Measurements from ENCODE around the gene MESP2. TPM values are rescaled to one million over a fixed set of nuclear protein-coding genes. Genes with fewer than 3 reads are reported as not detected.
A peak's percentile ranks its signal among the peaks of the same experiment; 100 is the strongest.
"Not testable (repeated sequence)": the region's sequence is repeated elsewhere in the genome, so short reads cannot be mapped to it uniquely, and the experiment has no call there.

Gene MESP2
- total RNA-seq, 1 donor from 2014 or later, result 0.26 TPM

- Histone ChIP-seq H3K27me3 (ENCODE audit: control insufficient read depth, insufficient read depth, low read length) (no peaks in the 10 kb centered on the region), H3K4me3 (ENCODE audit: low read depth, low read length) (no peak overlapping the region), H3K36me3 (ENCODE audit: control insufficient read depth, insufficient read depth, low read length) (no peaks in the 10 kb centered on the region)
- no peak for TF ChIP-seq CTCF (IDR thresholded peaks at IDR 0.05; ENCODE audit: insufficient read depth, low read length, severe bottlenecking)
- FAIRE-seq, result no peak
- no peak for DNase-seq (ENCODE audit: low read depth)
Observed at GRCh38 chr15:89777782-89778380, 1.7 kb downstream of the MESP2 start.

- DNase-seq (ENCODE audit: low read depth) (no peak), FAIRE-seq (no peak)
- Histone ChIP-seq H3K27me3 (ENCODE audit: control insufficient read depth, insufficient read depth, low read length) (no peaks in the 10 kb centered on the region), H3K4me3 (ENCODE audit: low read depth, low read length) (no peak overlapping the region), H3K36me3 (ENCODE audit: control insufficient read depth, insufficient read depth, low read length) (no peaks in the 10 kb centered on the region)
- no peak for TF ChIP-seq CTCF (IDR thresholded peaks at IDR 0.05; ENCODE audit: insufficient read depth, low read length, severe bottlenecking)
Observed at GRCh38 chr15:89778861-89779260, 2.7 kb downstream of the MESP2 start.

GRCh38 chr15:89780601-89781000, 4.5 kb downstream of the MESP2 start:
- no peaks in the 10 kb centered on the region for H3K27me3 ChIP-seq (ENCODE audit: control insufficient read depth, insufficient read depth, low read length)
- FAIRE-seq, result no peak
- H3K36me3 ChIP-seq (ENCODE audit: control insufficient read depth, insufficient read depth, low read length), result no peaks in the 10 kb centered on the region
- DNase-seq (ENCODE audit: low read depth), result no peak
- TF ChIP-seq CTCF (IDR thresholded peaks at IDR 0.05; ENCODE audit: insufficient read depth, low read length, severe bottlenecking), result no peak
- H3K4me3 ChIP-seq (ENCODE audit: low read depth, low read length), result no peak overlapping the region

GRCh38 chr15:89781055-89781454, 4.9 kb downstream of the MESP2 start:
- Histone ChIP-seq H3K4me3 (ENCODE audit: low read depth, low read length) (no peak overlapping the region), H3K27me3 (ENCODE audit: control insufficient read depth, insufficient read depth, low read length) (no peaks in the 10 kb centered on the region), H3K36me3 (ENCODE audit: control insufficient read depth, insufficient read depth, low read length) (no peaks in the 10 kb centered on the region)
- FAIRE-seq (peak; percentile 95), DNase-seq (ENCODE audit: low read depth) (peak; percentile 58)
- no peak for TF ChIP-seq CTCF (IDR thresholded peaks at IDR 0.05; ENCODE audit: insufficient read depth, low read length, severe bottlenecking)

- DNase-seq (ENCODE audit: low read depth), result peak; percentile 92
- Histone ChIP-seq H3K4me3 (ENCODE audit: low read depth, low read length) (no peak overlapping the region), H3K36me3 (ENCODE audit: control insufficient read depth, insufficient read depth, low read length) (no peaks in the 10 kb centered on the region), H3K27me3 (ENCODE audit: control insufficient read depth, insufficient read depth, low read length) (no peaks in the 10 kb centered on the region)
- FAIRE-seq, result peak; percentile 94
- TF ChIP-seq CTCF (IDR thresholded peaks at IDR 0.05; ENCODE audit: insufficient read depth, low read length, severe bottlenecking), result no peak
Observed at GRCh38 chr15:89781891-89782618, 5.9 kb downstream of the MESP2 start.

- DNase-seq (ENCODE audit: low read depth); H3K4me3 ChIP-seq (ENCODE audit: low read depth, low read length); H3K36me3 ChIP-seq (ENCODE audit: control insufficient read depth, insufficient read depth, low read length); H3K27me3 ChIP-seq (ENCODE audit: control insufficient read depth, insufficient read depth, low read length); FAIRE-seq: not testable (repeated sequence)
Observed at GRCh38 chr15:89782619-89782950, 6.5 kb downstream of the MESP2 start.

Data from bronchial epithelial cell (primary cell).